Kidney epithelial cell (primary cell): ENCODE measurements around the gene LDB2. TPM values are rescaled to one million over a fixed set of nuclear protein-coding genes. Genes with fewer than 3 reads are reported as not detected.

Experiments
- DNase-seq: peaks from one replicate; pipeline ENCODE4 v3.0.0-alpha.2; 2010; ENCODE audit warnings: low read depth
- H3K27me3 ChIP-seq: 2 replicates; pipeline ENCODE4 v1.6.0; 2011; ENCODE audit warnings: low read length; ENCODE audit not compliant: control insufficient read depth, insufficient read depth
- H3K36me3 ChIP-seq: 2 replicates; pipeline ENCODE4 v1.5.1; 2011; ENCODE audit warnings: low read length; ENCODE audit not compliant: control insufficient read depth, insufficient read depth
- H3K4me3 ChIP-seq: 2 replicates; pipeline ENCODE4 v1.5.1; 2011; ENCODE audit warnings: low read depth, mild to moderate bottlenecking, control low read depth, low read length
- CTCF ChIP-seq: IDR thresholded peaks from 2 replicates; pipeline ENCODE4 v1.5.1; 2011; ENCODE audit warnings: mild to moderate bottlenecking, moderate library complexity, low read length, control low read depth, inconsistent platforms; ENCODE audit not compliant: insufficient read depth, poor library complexity, severe bottlenecking
- total RNA-seq: library from RNA; depleted of rRNA; stranded (reverse); fragments of >200 nt; gene quantifications from 2 replicates; pipeline ENCODE4 v1.2.3, GENCODE V29; 2015

Gene LDB2
- total RNA-seq, 1 donor from 2014 or later, result 0.46 TPM

- Histone ChIP-seq H3K27me3 (no peaks in the 10 kb centered on the region), H3K36me3 (no peaks in the 10 kb centered on the region), H3K4me3 (no peak overlapping the region)
- DNase-seq, result no peak
- no peak for TF ChIP-seq CTCF
Observed at GRCh38 chr4:16775411-16776154, 122.9 kb downstream of the LDB2 start.

- H3K4me3 ChIP-seq, result no peak overlapping the region
- H3K36me3 ChIP-seq, result no peaks in the 10 kb centered on the region
- H3K27me3 ChIP-seq, result no peaks in the 10 kb centered on the region
- DNase-seq, result no peak
- no peak for TF ChIP-seq CTCF
Observed at GRCh38 chr4:16772366-16772850, 126.0 kb downstream of the LDB2 start.

- DNase-seq, result no peak
- Histone ChIP-seq H3K4me3 (no peak overlapping the region), H3K27me3 (no peaks in the 10 kb centered on the region), H3K36me3 (no peaks in the 10 kb centered on the region)
- no peak for TF ChIP-seq CTCF
Observed at GRCh38 chr4:16770710-16771285, 127.6 kb downstream of the LDB2 start.

GRCh38 chr4:16767861-16768260, 130.6 kb downstream of the LDB2 start:
- no peaks in the 10 kb centered on the region for H3K27me3 ChIP-seq
- H3K4me3 ChIP-seq, result no peak overlapping the region
- no peaks in the 10 kb centered on the region for H3K36me3 ChIP-seq
- DNase-seq, result no peak
- no peak for TF ChIP-seq CTCF

DNA sequence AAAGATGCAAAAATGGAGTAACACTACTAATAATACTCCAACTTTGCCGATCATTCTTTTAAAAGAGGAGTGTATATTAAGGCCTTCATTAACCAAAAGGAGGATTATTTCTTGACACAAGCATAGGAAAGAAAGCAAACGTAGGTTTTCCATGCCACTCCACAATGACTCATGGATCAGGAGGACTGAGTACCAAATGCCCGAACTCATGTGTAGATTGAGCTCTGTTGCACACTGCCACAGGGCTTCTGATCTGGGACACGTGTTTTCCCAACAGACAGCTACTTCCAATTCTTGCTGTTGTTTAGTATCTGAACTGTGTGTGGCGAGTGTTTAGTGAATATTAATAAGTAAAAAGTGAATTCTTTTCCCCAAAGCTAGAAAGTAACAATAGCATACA, 131.2 kb downstream of the LDB2 start:
- H3K27me3 ChIP-seq, result no peaks in the 10 kb centered on the region
- no peaks in the 10 kb centered on the region for H3K36me3 ChIP-seq
- H3K4me3 ChIP-seq, result no peak overlapping the region
- no peak for DNase-seq
- TF ChIP-seq CTCF, result no peak
